Adrenal gland (tissue), 12 donors: ENCODE measurements around the gene CHAC1. TPM values are rescaled to one million over a fixed set of nuclear protein-coding genes. Genes with fewer than 3 reads are reported as not detected.

Experiments used
- DNase-seq, 7 donors: peaks; one replicate each; pipeline ENCODE4 v3.0.0-alpha.2; 2019 to 2020
- H3K27ac ChIP-seq, 5 donors: fragments of 200-600 bp; sonication (generic) in 4 of 5; 1 replicate in 3 of 5; 2 replicates in 2 of 5; pipeline versions ENCODE4 v1.5.1 to v1.8.0; 2016 to 2020; ENCODE audit warnings: mild to moderate bottlenecking in 1 of 5
- H3K27me3 ChIP-seq: fragments of 200-600 bp; 2 replicates; pipeline ENCODE4 v1.8.0; 2021
- H3K36me3 ChIP-seq, 2 donors: fragments of 200-600 bp; replicated peaks in 1 of 2; 1 replicate in 1 of 2; 2 replicates in 1 of 2; pipeline versions ENCODE4 v1.5.1 to v1.8.0; 2018 to 2022
- H3K4me1 ChIP-seq, 2 donors: fragments of 200-600 bp; replicated peaks in 1 of 2; 1 replicate in 1 of 2; 2 replicates in 1 of 2; pipeline versions ENCODE4 v1.5.1 to v1.8.0; 2018 to 2021
- H3K4me3 ChIP-seq, 4 donors: fragments of 200-600 bp; sonication (generic) in 3 of 4; one replicate each; pipeline ENCODE4 v1.5.1; 2016 to 2018
- H3K9me3 ChIP-seq, 3 donors: fragments of 200-600 bp; sonication (generic) in 1 of 3; replicated peaks in 1 of 3; 1 replicate in 2 of 3; 2 replicates in 1 of 3; pipeline versions ENCODE4 v1.5.1 to v1.8.0; 2016 to 2021
- CTCF ChIP-seq, 6 experiments: fragments of 450-650 bp in 4 of 6; fragments of 200-600 bp in 2 of 6; sonication (generic) in 1 of 6; IDR thresholded peaks; 1 replicate in 5 of 6; 2 replicates in 1 of 6; pipeline versions ENCODE4 v1.5.1 to v1.8.0; 2016 to 2021; ENCODE audit warnings: antibody characterized with exemption in 6 of 6, mild to moderate bottlenecking in 2 of 6, moderate library complexity in 1 of 6
- POLR2A ChIP-seq, 2 donors: fragments of 450-650 bp; IDR thresholded peaks; one replicate each; pipeline ENCODE4 v1.6.1; 2017; ENCODE audit warnings: antibody characterized with exemption in 2 of 2, mild to moderate bottlenecking in 2 of 2, moderate library complexity in 1 of 2
- WGBS, 4 donors: extraction: QIAGEN DNeasy Blood & Tissue Kit in 2 of 4; methylation state at CpG; one replicate each; pipeline versions ENCODE4 v1.1.5 to v1.1.7; 2013 to 2017; 5-methylcytosine and 5-hydroxymethylcytosine counted together
- intact Hi-C, 2 donors: fragments of 100-400 bp; cut with DNase I; formaldehyde crosslinking; loops; one replicate each; pipeline versions ENCODE4 v1.14.1 to v1.15.0; 2022 to 2023
- polyA plus RNA-seq, 3 donors: library from polyadenylated mRNA; stranded (reverse); fragments of 200-250 nt in 2 of 3; fragments of 350-450 nt in 1 of 3; fragmentation: Illumina TruSeq in 1 of 3; extraction: RNeasy Lipid Tissue Mini Kit (QIAGEN cat#74804) in 1 of 3; gene quantifications; one replicate each; pipeline ENCODE4 v1.2.3, GENCODE V29; 2013 to 2014
- total RNA-seq, 9 donors: library from RNA; depleted of rRNA in 4 of 9; stranded (reverse); fragments of >200 nt in 4 of 9; fragments of 120-200 nt in 1 of 9; fragmentation: NEBNext Ultra II Directional in 1 of 9; extraction: Animal tissue kit (Norgen Biotek cat#: 25700) in 1 of 9; gene quantifications; one replicate each; pipeline versions ENCODE4 v1.1.0 to v1.2.4, GENCODE V29; 2013 to 2023
- donor health status: healthy with polysubstance abuse.
- donor health status: Bipolar disorder and iron deficiency.
- donor health status: DM: yes; HTN: yes; CAD: no.
- donor health status: DM: no; HTN: no; CAD: no.
- donor health status: DM: no; HTN: no; CAD: no.
- donor health status: DM: yes; HTN: yes; CAD: no.

CHAC1 gene
- total and polyA plus RNA-seq, 12 donors, result 0.24 to 2.4 (median 1.1) TPM; not detected in 1

GRCh38 chr15:40942878-40943277 is 10.4 kb upstream of the CHAC1 start:
- 81 to 88% (median 83%) methylated on average over 11 to 12 of the region's 12 CpGs for WGBS, 4 donors
- Histone ChIP-seq H3K4me1 (peaks cover 12 to 15% of the 10 kb centered on the region in 2 donors), H3K36me3 (no peaks in the 10 kb centered on the region), H3K27ac (no peak overlapping the region), H3K9me3 (no peaks in the 10 kb centered on the region), H3K27me3 (no peaks in the 10 kb centered on the region), H3K4me3 (no peak overlapping the region)
- no peak for DNase-seq
- no peak for TF ChIP-seq POLR2A (IDR thresholded peaks at IDR 0.05)
- intact Hi-C loops, result loop anchor here in 1 of 2 donors (5.0 to 10.0 kb wide), 2 partner anchors 36 to 72 kb away; no protein-coding TSS in a partner anchor

- DNase-seq, result no peak
- 93 to 95% (median 94%) methylated on average over 3 to 9 of the region's 9 CpGs for WGBS, 4 donors
- H3K27me3 ChIP-seq, result no peaks in the 10 kb centered on the region
- intact Hi-C loops, result loop anchor here in 1 of 2 donors (5.0 to 10.0 kb wide), 2 partner anchors 37 to 71 kb away; no protein-coding TSS in a partner anchor
- H3K9me3 ChIP-seq, result no peaks in the 10 kb centered on the region
- H3K27ac ChIP-seq, result no peak overlapping the region
- H3K4me3 ChIP-seq, result no peak overlapping the region
- H3K4me1 ChIP-seq, result peaks cover 12 to 15% of the 10 kb centered on the region in 2 donors
- no peaks in the 10 kb centered on the region for H3K36me3 ChIP-seq
- no peak for TF ChIP-seq CTCF (IDR thresholded peaks at IDR 0.05)
- no peak for TF ChIP-seq POLR2A (IDR thresholded peaks at IDR 0.05)
These were observed 9.4 kb upstream of the CHAC1 start for GRCh38 chr15:40943764-40944365.

- no peak overlapping the region for H3K27ac ChIP-seq
- WGBS, 4 donors, result 90 to 96% (median 92%) methylated on average over 10 to 11 of the region's 11 CpGs
- intact Hi-C loops, result loop anchor here in 1 of 2 donors (5.0 to 10.0 kb wide), 2 partner anchors 37 to 70 kb away; no protein-coding TSS in a partner anchor
- TF ChIP-seq POLR2A (IDR thresholded peaks at IDR 0.05) (no peak), CTCF (IDR thresholded peaks at IDR 0.05) (no peak)
- no peaks in the 10 kb centered on the region for H3K36me3 ChIP-seq
- peaks cover 12 to 14% of the 10 kb centered on the region in 2 donors for H3K4me1 ChIP-seq
- H3K4me3 ChIP-seq, result no peak overlapping the region
- no peaks in the 10 kb centered on the region for H3K27me3 ChIP-seq
- no peaks in the 10 kb centered on the region for H3K9me3 ChIP-seq
- DNase-seq, result no peak
These were observed 8.6 kb upstream of the CHAC1 start for GRCh38 chr15:40944510-40945296.

GRCh38 chr15:40948706-40949473 is 4.4 kb upstream of the CHAC1 start:
- no peak overlapping the region for H3K4me3 ChIP-seq
- 77 to 82% (median 81%) methylated on average over 21 of the region's 21 CpGs for WGBS, 4 donors
- intact Hi-C loops, result loop anchor here in 1 of 2 donors (10.0 kb wide), 1 partner anchor 66 kb away; no protein-coding TSS in a partner anchor
- peaks cover 6 to 11% of the 10 kb centered on the region in 2 donors for H3K4me1 ChIP-seq
- DNase-seq, result no peak
- no peak for TF ChIP-seq POLR2A (IDR thresholded peaks at IDR 0.05)
- no peak for TF ChIP-seq CTCF (IDR thresholded peaks at IDR 0.05)
- no peaks in the 10 kb centered on the region for H3K9me3 ChIP-seq
- H3K27me3 ChIP-seq, result no peaks in the 10 kb centered on the region
- no peaks in the 10 kb centered on the region for H3K36me3 ChIP-seq
- no peak overlapping the region for H3K27ac ChIP-seq
